HepG2 (cell line): ENCODE data around the gene SESN1. TPM values are rescaled to one million over a fixed set of nuclear protein-coding genes. Genes with fewer than 3 reads are reported as not detected.

ENCODE experiments used
- ATAC-seq: fragments of 200-7000 bp; cut with Tn5 transposase; 3 replicates; pipeline ENCODE4 v1.9.1; 2020; ENCODE audit warnings: mild to moderate bottlenecking, moderate library complexity
- BruUV-seq: library from RNA; stranded (reverse); fragments of 400-500 nt; replicated peaks from 2 replicates; lab custom pipeline; 2021; lab: Mats Ljungman, UMichigan
- CTCF ChIA-PET: fragments of 300-600 bp; formaldehyde crosslinking; extraction: SDS; loops from one replicate; lab custom pipeline; 2021; ENCODE audit warnings: low total read pairs, inconsistent platforms, low intra/inter-chr PET ratio; lab: Yijun Ruan, JAX
- POLR2A ChIA-PET: fragments of 350-600 bp; sonication (Branson Sonifier 250); formaldehyde crosslinking; loops from one replicate; lab custom pipeline; 2020; ENCODE audit warnings: antibody characterized with exemption, inconsistent platforms; lab: Yijun Ruan, JAX
- DNase-seq: peaks from one replicate; pipeline ENCODE4 v3.0.0-alpha.2; 2015; ENCODE audit warnings: low spot score
- FAIRE-seq: peaks from 3 replicates; lab custom pipeline; 2011; peaks lifted over from hg19 to GRCh38; lab: Jason Lieb, UNC
- H2AFZ ChIP-seq: one replicate; pipeline ENCODE4 v1.6.1; 2011; ENCODE audit warnings: low read length, inconsistent platforms
- H3K27ac ChIP-seq: fragments of 300-600 bp; 3 replicates; pipeline ENCODE4 v1.8.0; 2011; ENCODE audit warnings: mixed run types, mild to moderate bottlenecking, mixed read lengths, low read length, inconsistent platforms; ENCODE audit not compliant: insufficient read depth; ENCODE audit errors: extremely low read length
- H3K27me3 ChIP-seq, 2 experiments: fragments of 200-600 bp in 1 of 2; 2 replicates in 1 of 2; 3 replicates in 1 of 2; pipeline versions ENCODE4 v1.6.0 to v1.8.0; 2011; ENCODE audit warnings: low read length in 2 of 2, mild to moderate bottlenecking in 2 of 2, moderate library complexity in 2 of 2, inconsistent platforms in 1 of 2; ENCODE audit not compliant: insufficient read depth in 2 of 2, control insufficient read depth in 1 of 2
- H3K36me3 ChIP-seq, 2 experiments: fragments of 200-600 bp in 1 of 2; replicated peaks in 1 of 2; 2 replicates in 1 of 2; 3 replicates in 1 of 2; pipeline versions ENCODE4 v1.5.1 to v1.8.0; 2011; ENCODE audit warnings: low read length in 2 of 2, inconsistent platforms in 1 of 2; ENCODE audit not compliant: insufficient read depth in 2 of 2, control insufficient read depth in 1 of 2
- H3K4me1 ChIP-seq: 2 replicates; pipeline ENCODE4 v1.5.1; 2012; ENCODE audit warnings: low read length, inconsistent platforms; ENCODE audit not compliant: insufficient read depth
- H3K4me2 ChIP-seq: 2 replicates; pipeline ENCODE4 v1.6.0; 2011; ENCODE audit warnings: low read depth, low read length, inconsistent platforms
- H3K4me3 ChIP-seq, 3 experiments: fragments of 200-600 bp in 1 of 3; sonication (generic), shearing (Covaris generic) in 1 of 3; replicated peaks in 1 of 3; 2 replicates each; pipeline ENCODE4 v1.5.1; 2011 to 2016; ENCODE audit warnings: low read length in 3 of 3, inconsistent platforms in 2 of 3, low read depth in 2 of 3, mild to moderate bottlenecking in 2 of 3, control low read depth in 1 of 3, mixed read lengths in 1 of 3; ENCODE audit not compliant: insufficient read depth in 1 of 3
- H3K79me2 ChIP-seq: one replicate; pipeline ENCODE4 v1.6.1; 2011; ENCODE audit warnings: low read length, inconsistent platforms; ENCODE audit not compliant: insufficient read depth
- H3K9ac ChIP-seq: 2 replicates; pipeline ENCODE4 v1.6.0; 2011; ENCODE audit warnings: mild to moderate bottlenecking, low read depth, low read length, inconsistent platforms; ENCODE audit not compliant: insufficient read depth
- H3K9me3 ChIP-seq: 2 replicates; pipeline ENCODE4 v1.5.1; 2012; ENCODE audit warnings: mild to moderate bottlenecking, low read length
- H4K20me1 ChIP-seq: 2 replicates; pipeline ENCODE4 v1.6.0; 2011; ENCODE audit warnings: inconsistent platforms, mild to moderate bottlenecking, low read length, moderate library complexity; ENCODE audit not compliant: insufficient read depth
- AFF4 ChIP-seq: sonication (generic); formaldehyde crosslinking; IDR thresholded peaks from 2 replicates; pipeline ENCODE4 v1.4.0; 2020; ENCODE audit warnings: missing genetic modification reagents
- CREB3 ChIP-seq: sonication (generic); formaldehyde crosslinking; IDR thresholded peaks from 2 replicates; pipeline ENCODE4 v1.5.0; 2020; ENCODE audit warnings: missing genetic modification reagents
- ISX ChIP-seq: sonication (generic); formaldehyde crosslinking; conservative IDR thresholded peaks from 2 replicates; pipeline ENCODE4 v1.5.0; 2020; ENCODE audit warnings: missing genetic modification reagents
- NCOR1 ChIP-seq: fragments of 200-600 bp; sonication (generic); IDR thresholded peaks from 2 replicates; pipeline ENCODE4 v1.7.0; 2017; ENCODE audit warnings: antibody characterized with exemption, low read length, borderline replicate concordance
- TERF1 ChIP-seq: sonication (generic); formaldehyde crosslinking; IDR thresholded peaks from 2 replicates; pipeline ENCODE4 v1.8.0; 2022; ENCODE audit warnings: mild to moderate bottlenecking, missing genetic modification reagents, moderate library complexity
- ZNF251 ChIP-seq: sonication (generic); formaldehyde crosslinking; IDR thresholded peaks from 2 replicates; pipeline ENCODE4 v1.9.0; 2021; ENCODE audit warnings: mild to moderate bottlenecking, missing genetic modification reagents
- ZNF747 ChIP-seq: sonication (generic); formaldehyde crosslinking; IDR thresholded peaks from 2 replicates; pipeline ENCODE4 v1.8.1; 2023; ENCODE audit warnings: missing genetic modification reagents, mild to moderate bottlenecking, borderline replicate concordance
- in situ Hi-C: cut with HindIII; loops from 2 replicates; pipeline ENCODE4 v1.10.0; 2017; ENCODE audit warnings: low pct_unique_long_range_greater_than_20kb; ENCODE audit not compliant: extremely low pct_ligation_motif_present
- intact Hi-C: fragments of 100-400 bp; cut with micrococcal nuclease; formaldehyde crosslinking; loops from one replicate; pipeline ENCODE4 v1.10.0; 2022; ENCODE audit not compliant: unreplicated experiment
- polyA plus RNA-seq, 8 experiments: library from polyadenylated mRNA; depleted of rRNA in 3 of 8; stranded (reverse) in 7 of 8; unstranded in 1 of 8; fragments of >200 nt; fragmentation: Illumina TruSeq in 4 of 8; extraction: Trizol in 4 of 8; gene quantifications; 2 replicates each; pipeline versions ENCODE4 v1.2.1 to v1.2.3, GENCODE V29; 2011 to 2016; ENCODE audit warnings: low read depth in 4 of 8, missing spikeins in 1 of 8, mixed read lengths in 1 of 8; ENCODE audit not compliant: insufficient read depth in 1 of 8
- total RNA-seq, 5 experiments: library from RNA; depleted of rRNA; stranded (reverse); fragments of >200 nt; fragmentation: Illumina TruSeq; extraction: Trizol; gene quantifications; 2 replicates each; pipeline ENCODE4 v1.2.3, GENCODE V29; 2016; ENCODE audit warnings: low read depth in 1 of 5

SESN1 gene
- total and polyA plus RNA-seq, 2 of the 13 experiments (the other 11 are each of a cell fraction or from before 2014, with no cell fraction given) = 24.9 to 44.7 TPM

- Histone ChIP-seq H3K27ac (no peak overlapping the region), H3K27me3 (no peaks in the 10 kb centered on the region), H3K9me3 (no peaks in the 10 kb centered on the region), H3K4me2 (no peak overlapping the region), H3K4me3 (no peak overlapping the region), H3K4me1 (no peaks in the 10 kb centered on the region), H2AFZ (no peak overlapping the region), H3K36me3 (no peaks in the 10 kb centered on the region), H4K20me1 (no peaks in the 10 kb centered on the region), H3K79me2 (no peaks in the 10 kb centered on the region), H3K9ac (no peak overlapping the region)
- in situ Hi-C loops (no loop called here), intact Hi-C loops (no loop called here)
- CTCF ChIA-PET = no interaction called here
- FAIRE-seq (no peak), DNase-seq (no peak), ATAC-seq (no peak)
- no TSS peak for BruUV-seq
- POLR2A ChIA-PET = no interaction called here
- TF ChIP-seq CREB3 (CRISPR knock-in tag) = no peak
- TF ChIP-seq ZNF251 (CRISPR knock-in tag) = no peak
- no peak for TF ChIP-seq ISX (CRISPR knock-in tag)
- no peak for TF ChIP-seq ZNF747 (CRISPR knock-in tag)
- no peak for TF ChIP-seq AFF4 (CRISPR knock-in tag)
- no peak for TF ChIP-seq TERF1
- TF ChIP-seq NCOR1 = no peak
Observed at GRCh38 chr6:109103942-109104341, 9.3 kb upstream of the SESN1 start.
